ENCODE results near the gene CTBP2. TPM values are rescaled to one million over a fixed set of nuclear protein-coding genes. Genes with fewer than 3 reads are reported as not detected.

The CTBP2 gene
- total and polyA plus RNA-seq, 10 of the 15 experiments (the other 5 are each of a cell fraction or from before 2014, with no cell fraction given), result 0.02 to 0.72 (median 0.06) TPM; not detected in 2

- TF ChIP-seq ZNF687 (IDR thresholded peaks at IDR 0.05) (no peak), NBN (IDR thresholded peaks at IDR 0.05) (no peak), RAD51 (IDR thresholded peaks at IDR 0.05) (no peak), MTA2 (IDR thresholded peaks at IDR 0.05; ENCODE audit: low read depth) (no peak), SKIL (IDR thresholded peaks at IDR 0.05; ENCODE audit: low read depth, poor library complexity, severe bottlenecking) (no peak), IRF4 (IDR thresholded peaks at IDR 0.05; ENCODE audit: low read depth, low read length) (no peak), JUND (IDR thresholded peaks at IDR 0.05; ENCODE audit: low read depth, low read length) (no peak), BCL3 (IDR thresholded peaks at IDR 0.05; ENCODE audit: borderline replicate concordance, insufficient read depth, low read depth, low read length, poor library complexity, severe bottlenecking) (no peak)
Measured at GRCh38 chr10:124993736-124994451, 166.5 kb downstream of the CTBP2 start (continued).

Measured in GM12878 (cell line).